GM12878 (cell line): Measurements from ENCODE around the gene TMEM176A. TPM values are rescaled to one million over a fixed set of nuclear protein-coding genes. Genes with fewer than 3 reads are reported as not detected.

Experiments used
- BACH1 ChIP-seq: fragments of 450-650 bp; IDR thresholded peaks from 2 replicates; pipeline ENCODE4 v1.6.1; 2017; ENCODE audit warnings: mild to moderate bottlenecking, borderline replicate concordance
- BRCA1 ChIP-seq: IDR thresholded peaks from 2 replicates; pipeline ENCODE4 v1.6.1; 2011; ENCODE audit warnings: low read depth, low read length, improper control_type of control experiment
- FOS ChIP-seq: IDR thresholded peaks from 3 replicates; pipeline ENCODE4 v1.6.1; 2011; ENCODE audit warnings: borderline replicate concordance; ENCODE audit not compliant: insufficient read length; ENCODE audit errors: extremely low read depth
- RUNX3 ChIP-seq: IDR thresholded peaks from 2 replicates; pipeline ENCODE4 v1.6.1; 2012; ENCODE audit warnings: low read length, inconsistent platforms
- polyA plus RNA-seq, 11 experiments: library from polyadenylated mRNA; depleted of rRNA in 4 of 11; unstranded in 6 of 11; stranded (reverse) in 5 of 11; fragments of >200 nt; fragmentation: Nextera tagmentation in 4 of 11; fragmentation: Illumina TruSeq in 1 of 11; extraction: Ambion mirVana in 4 of 11; extraction: Trizol in 1 of 11; gene quantifications; 1 replicate in 1 of 11; 2 replicates in 10 of 11; pipeline versions ENCODE4 v1.2.1 to v1.2.3, GENCODE V29; 2011 to 2016; ENCODE audit warnings: inconsistent platforms in 2 of 11, missing spikeins in 2 of 11, low read depth in 1 of 11
- total RNA-seq, 4 experiments: library from RNA; depleted of rRNA in 3 of 4; stranded (reverse); fragments of >200 nt in 3 of 4; fragmentation: Illumina TruSeq in 1 of 4; extraction: Trizol in 1 of 4; gene quantifications; 2 replicates each; pipeline versions ENCODE4 v1.2.1 to v1.2.3, GENCODE V29; 2013 to 2021
- TF ChIP-seq, protein P1 (sequence below): IDR thresholded peaks from 2 replicates; pipeline ENCODE4 v1.6.1; 2012; ENCODE audit warnings: improper control_type of control experiment, low read depth, low read length; ENCODE audit not compliant: insufficient replicate concordance
- TF ChIP-seq, protein P2 (sequence below): IDR thresholded peaks from 2 replicates; pipeline ENCODE4 v1.6.1; 2012; ENCODE audit warnings: low read depth, low read length, improper control_type of control experiment
- TF ChIP-seq, protein P3 (sequence below): fragments of 450-650 bp; IDR thresholded peaks from 2 replicates; pipeline ENCODE4 v1.6.1; 2017; ENCODE audit warnings: mild to moderate bottlenecking, moderate library complexity

Gene TMEM176A
- total and polyA plus RNA-seq, 10 of the 15 experiments (the other 5 are each of a cell fraction or from before 2014, with no cell fraction given) = not detected

DNA sequence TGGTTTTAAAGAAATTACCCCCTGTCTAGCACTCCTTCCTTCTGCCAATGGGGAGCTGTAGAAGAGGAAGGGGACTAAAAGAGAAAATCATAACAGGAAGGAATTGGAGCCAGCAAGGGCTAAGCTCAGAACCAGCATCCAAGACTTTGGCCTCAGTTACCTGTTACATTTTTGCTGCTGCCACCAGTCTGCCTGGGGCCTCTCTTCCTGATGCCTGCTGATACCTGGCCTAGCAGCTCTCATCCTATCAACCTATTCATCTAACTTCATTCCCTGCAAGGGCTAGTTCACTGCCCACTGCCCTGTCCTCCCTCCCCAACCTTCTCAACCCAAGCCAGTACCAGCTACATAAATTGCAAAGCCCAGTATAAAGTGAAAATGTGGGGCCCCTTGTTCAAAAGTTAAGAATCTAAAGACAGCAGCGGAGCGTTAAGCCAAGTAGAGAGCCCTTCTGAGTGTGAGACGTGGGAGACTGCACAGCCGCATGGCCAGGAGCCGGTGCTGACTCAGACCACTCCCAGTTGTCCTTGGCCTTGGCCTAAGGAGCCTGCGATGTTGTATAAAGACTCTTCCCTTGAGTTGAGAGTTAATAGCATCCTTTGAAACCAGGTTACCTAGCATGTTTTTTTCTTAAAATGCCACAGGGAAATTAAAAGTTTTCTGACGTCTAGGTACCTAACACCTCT lies 38.5 kb downstream of the TMEM176A start (continued):
- TF ChIP-seq, protein P1, sequence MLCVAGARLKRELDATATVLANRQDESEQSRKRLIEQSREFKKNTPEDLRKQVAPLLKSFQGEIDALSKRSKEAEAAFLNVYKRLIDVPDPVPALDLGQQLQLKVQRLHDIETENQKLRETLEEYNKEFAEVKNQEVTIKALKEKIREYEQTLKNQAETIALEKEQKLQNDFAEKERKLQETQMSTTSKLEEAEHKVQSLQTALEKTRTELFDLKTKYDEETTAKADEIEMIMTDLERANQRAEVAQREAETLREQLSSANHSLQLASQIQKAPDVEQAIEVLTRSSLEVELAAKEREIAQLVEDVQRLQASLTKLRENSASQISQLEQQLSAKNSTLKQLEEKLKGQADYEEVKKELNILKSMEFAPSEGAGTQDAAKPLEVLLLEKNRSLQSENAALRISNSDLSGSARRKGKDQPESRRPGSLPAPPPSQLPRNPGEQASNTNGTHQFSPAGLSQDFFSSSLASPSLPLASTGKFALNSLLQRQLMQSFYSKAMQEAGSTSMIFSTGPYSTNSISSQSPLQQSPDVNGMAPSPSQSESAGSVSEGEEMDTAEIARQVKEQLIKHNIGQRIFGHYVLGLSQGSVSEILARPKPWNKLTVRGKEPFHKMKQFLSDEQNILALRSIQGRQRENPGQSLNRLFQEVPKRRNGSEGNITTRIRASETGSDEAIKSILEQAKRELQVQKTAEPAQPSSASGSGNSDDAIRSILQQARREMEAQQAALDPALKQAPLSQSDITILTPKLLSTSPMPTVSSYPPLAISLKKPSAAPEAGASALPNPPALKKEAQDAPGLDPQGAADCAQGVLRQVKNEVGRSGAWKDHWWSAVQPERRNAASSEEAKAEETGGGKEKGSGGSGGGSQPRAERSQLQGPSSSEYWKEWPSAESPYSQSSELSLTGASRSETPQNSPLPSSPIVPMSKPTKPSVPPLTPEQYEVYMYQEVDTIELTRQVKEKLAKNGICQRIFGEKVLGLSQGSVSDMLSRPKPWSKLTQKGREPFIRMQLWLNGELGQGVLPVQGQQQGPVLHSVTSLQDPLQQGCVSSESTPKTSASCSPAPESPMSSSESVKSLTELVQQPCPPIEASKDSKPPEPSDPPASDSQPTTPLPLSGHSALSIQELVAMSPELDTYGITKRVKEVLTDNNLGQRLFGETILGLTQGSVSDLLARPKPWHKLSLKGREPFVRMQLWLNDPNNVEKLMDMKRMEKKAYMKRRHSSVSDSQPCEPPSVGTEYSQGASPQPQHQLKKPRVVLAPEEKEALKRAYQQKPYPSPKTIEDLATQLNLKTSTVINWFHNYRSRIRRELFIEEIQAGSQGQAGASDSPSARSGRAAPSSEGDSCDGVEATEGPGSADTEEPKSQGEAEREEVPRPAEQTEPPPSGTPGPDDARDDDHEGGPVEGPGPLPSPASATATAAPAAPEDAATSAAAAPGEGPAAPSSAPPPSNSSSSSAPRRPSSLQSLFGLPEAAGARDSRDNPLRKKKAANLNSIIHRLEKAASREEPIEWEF = no peak
- TF ChIP-seq RUNX3 = no peak
- TF ChIP-seq BACH1 = no peak
- no peak for TF ChIP-seq FOS
- TF ChIP-seq, protein P2, sequence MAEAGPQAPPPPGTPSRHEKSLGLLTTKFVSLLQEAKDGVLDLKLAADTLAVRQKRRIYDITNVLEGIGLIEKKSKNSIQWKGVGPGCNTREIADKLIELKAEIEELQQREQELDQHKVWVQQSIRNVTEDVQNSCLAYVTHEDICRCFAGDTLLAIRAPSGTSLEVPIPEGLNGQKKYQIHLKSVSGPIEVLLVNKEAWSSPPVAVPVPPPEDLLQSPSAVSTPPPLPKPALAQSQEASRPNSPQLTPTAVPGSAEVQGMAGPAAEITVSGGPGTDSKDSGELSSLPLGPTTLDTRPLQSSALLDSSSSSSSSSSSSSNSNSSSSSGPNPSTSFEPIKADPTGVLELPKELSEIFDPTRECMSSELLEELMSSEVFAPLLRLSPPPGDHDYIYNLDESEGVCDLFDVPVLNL = no peak
- TF ChIP-seq, protein P3, sequence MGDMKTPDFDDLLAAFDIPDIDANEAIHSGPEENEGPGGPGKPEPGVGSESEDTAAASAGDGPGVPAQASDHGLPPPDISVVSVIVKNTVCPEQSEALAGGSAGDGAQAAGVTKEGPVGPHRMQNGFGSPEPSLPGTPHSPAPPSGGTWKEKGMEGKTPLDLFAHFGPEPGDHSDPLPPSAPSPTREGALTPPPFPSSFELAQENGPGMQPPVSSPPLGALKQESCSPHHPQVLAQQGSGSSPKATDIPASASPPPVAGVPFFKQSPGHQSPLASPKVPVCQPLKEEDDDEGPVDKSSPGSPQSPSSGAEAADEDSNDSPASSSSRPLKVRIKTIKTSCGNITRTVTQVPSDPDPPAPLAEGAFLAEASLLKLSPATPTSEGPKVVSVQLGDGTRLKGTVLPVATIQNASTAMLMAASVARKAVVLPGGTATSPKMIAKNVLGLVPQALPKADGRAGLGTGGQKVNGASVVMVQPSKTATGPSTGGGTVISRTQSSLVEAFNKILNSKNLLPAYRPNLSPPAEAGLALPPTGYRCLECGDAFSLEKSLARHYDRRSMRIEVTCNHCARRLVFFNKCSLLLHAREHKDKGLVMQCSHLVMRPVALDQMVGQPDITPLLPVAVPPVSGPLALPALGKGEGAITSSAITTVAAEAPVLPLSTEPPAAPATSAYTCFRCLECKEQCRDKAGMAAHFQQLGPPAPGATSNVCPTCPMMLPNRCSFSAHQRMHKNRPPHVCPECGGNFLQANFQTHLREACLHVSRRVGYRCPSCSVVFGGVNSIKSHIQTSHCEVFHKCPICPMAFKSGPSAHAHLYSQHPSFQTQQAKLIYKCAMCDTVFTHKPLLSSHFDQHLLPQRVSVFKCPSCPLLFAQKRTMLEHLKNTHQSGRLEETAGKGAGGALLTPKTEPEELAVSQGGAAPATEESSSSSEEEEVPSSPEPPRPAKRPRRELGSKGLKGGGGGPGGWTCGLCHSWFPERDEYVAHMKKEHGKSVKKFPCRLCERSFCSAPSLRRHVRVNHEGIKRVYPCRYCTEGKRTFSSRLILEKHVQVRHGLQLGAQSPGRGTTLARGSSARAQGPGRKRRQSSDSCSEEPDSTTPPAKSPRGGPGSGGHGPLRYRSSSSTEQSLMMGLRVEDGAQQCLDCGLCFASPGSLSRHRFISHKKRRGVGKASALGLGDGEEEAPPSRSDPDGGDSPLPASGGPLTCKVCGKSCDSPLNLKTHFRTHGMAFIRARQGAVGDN = no peak
- TF ChIP-seq BRCA1 = no peak
